ENCODE data around the gene GALNT15. TPM values are rescaled to one million over a fixed set of nuclear protein-coding genes. Genes with fewer than 3 reads are reported as not detected.

The GALNT15 gene
- total RNA-seq, 2 experiments from 2014 or later, result not detected

- no peaks in the 10 kb centered on the region for H3K4me1 ChIP-seq (ENCODE audit: insufficient read depth, low read length)
- ChIA-PET CTCF (no interaction called here), POLR2A (no interaction called here)
- Mint-ChIP-seq H3K36me3 (ENCODE audit: low read depth) (no peaks in the 10 kb centered on the region), H3K4me1 (ENCODE audit: low read depth) (no peaks in the 10 kb centered on the region), H3K27me3 (peaks cover 11% of the 10 kb centered on the region), H3K9me3 (no peaks in the 10 kb centered on the region), H3K27ac (no peak overlapping the region), H3K4me3 (no peak overlapping the region)
- H3K27ac ChIP-seq (ENCODE audit: low read depth in 1 of 2, low read length in 2 of 2), result no peak overlapping the region
- no peaks in the 10 kb centered on the region for H3K9me3 ChIP-seq (ENCODE audit: control insufficient read depth in 1 of 2, insufficient read depth in 1 of 2, low read length in 2 of 2)
- H3K27me3 ChIP-seq (ENCODE audit: control insufficient read depth in 1 of 2, insufficient read depth in 2 of 2, low read length in 2 of 2), result no peaks in the 10 kb centered on the region
- H3K4me3 ChIP-seq (ENCODE audit: low read length), result no peak overlapping the region
- DNase-seq, result no peak
- H3K36me3 ChIP-seq (ENCODE audit: insufficient read depth, low read length), result no peaks in the 10 kb centered on the region
- TF ChIP-seq CTCF (IDR thresholded peaks at IDR 0.05), result no peak
- intact Hi-C loops (cut with DNase I, micrococcal nuclease), result no loop called here
- no peak for ATAC-seq (ENCODE audit: poor library complexity)
Measured at GRCh38 chr3:16203671-16204629, 29.5 kb downstream of the GALNT15 start.

GRCh38 chr3:16204751-16205150 is 30.3 kb downstream of the GALNT15 start:
- H3K4me3 ChIP-seq (ENCODE audit: low read length), result no peak overlapping the region
- no peaks in the 10 kb centered on the region for H3K4me1 ChIP-seq (ENCODE audit: insufficient read depth, low read length)
- Mint-ChIP-seq H3K4me1 (ENCODE audit: low read depth) (no peaks in the 10 kb centered on the region), H3K27ac (no peak overlapping the region), H3K27me3 (peaks cover 11% of the 10 kb centered on the region), H3K36me3 (ENCODE audit: low read depth) (no peaks in the 10 kb centered on the region), H3K4me3 (no peak overlapping the region), H3K9me3 (no peaks in the 10 kb centered on the region)
- H3K36me3 ChIP-seq (ENCODE audit: insufficient read depth, low read length), result no peaks in the 10 kb centered on the region
- ATAC-seq (ENCODE audit: poor library complexity), result no peak
- no peaks in the 10 kb centered on the region for H3K27me3 ChIP-seq (ENCODE audit: control insufficient read depth in 1 of 2, insufficient read depth in 2 of 2, low read length in 2 of 2)
- POLR2A ChIA-PET, result no interaction called here
- no peak for DNase-seq
- CTCF ChIA-PET, result no interaction called here
- no peak for TF ChIP-seq CTCF (IDR thresholded peaks at IDR 0.05)
- H3K9me3 ChIP-seq (ENCODE audit: control insufficient read depth in 1 of 2, insufficient read depth in 1 of 2, low read length in 2 of 2), result no peaks in the 10 kb centered on the region
- intact Hi-C loops (cut with DNase I, micrococcal nuclease), result no loop called here
- no peak overlapping the region for H3K27ac ChIP-seq (ENCODE audit: low read depth in 1 of 2, low read length in 2 of 2)

- no peak for TF ChIP-seq CTCF (IDR thresholded peaks at IDR 0.05)
- intact Hi-C loops (cut with DNase I, micrococcal nuclease), result no loop called here
- no peak overlapping the region for H3K27ac Mint-ChIP-seq
- ATAC-seq (ENCODE audit: poor library complexity) (no peak), DNase-seq (no peak)
- H3K27me3 ChIP-seq (ENCODE audit: control insufficient read depth in 1 of 2, insufficient read depth in 2 of 2, low read length in 2 of 2), result no peaks in the 10 kb centered on the region
- no peak overlapping the region for H3K4me3 Mint-ChIP-seq
- H3K36me3 ChIP-seq (ENCODE audit: insufficient read depth, low read length), result no peaks in the 10 kb centered on the region
- H3K9me3 ChIP-seq (ENCODE audit: control insufficient read depth in 1 of 2, insufficient read depth in 1 of 2, low read length in 2 of 2), result no peaks in the 10 kb centered on the region
- peaks cover 11% of the 10 kb centered on the region for H3K27me3 Mint-ChIP-seq
- ChIA-PET CTCF (no interaction called here), POLR2A (no interaction called here)
- H3K4me3 ChIP-seq (ENCODE audit: low read length), result no peak overlapping the region
- H3K27ac ChIP-seq (ENCODE audit: low read depth in 1 of 2, low read length in 2 of 2), result no peak overlapping the region
- no peaks in the 10 kb centered on the region for H3K4me1 ChIP-seq (ENCODE audit: insufficient read depth, low read length)
- no peaks in the 10 kb centered on the region for H3K4me1 Mint-ChIP-seq (ENCODE audit: low read depth)
- H3K36me3 Mint-ChIP-seq (ENCODE audit: low read depth), result no peaks in the 10 kb centered on the region
- no peaks in the 10 kb centered on the region for H3K9me3 Mint-ChIP-seq
Measured at GRCh38 chr3:16205156-16205870, 30.8 kb downstream of the GALNT15 start.
